Uterus (tissue), 4 donors: ENCODE data around the gene FOXC1. TPM values are rescaled to one million over a fixed set of nuclear protein-coding genes. Genes with fewer than 3 reads are reported as not detected.

Experiments
- DNase-seq, 2 donors: peaks; one replicate each; pipeline ENCODE4 v3.0.0-alpha.2; 2019 to 2020
- H3K27ac ChIP-seq, 2 donors: fragments of 200-600 bp; sonication (generic); 1 replicate in 1 of 2; 2 replicates in 1 of 2; pipeline ENCODE4 v1.5.1; 2016 to 2018
- H3K27me3 ChIP-seq, 2 donors: fragments of 200-600 bp; sonication (generic); one replicate each; pipeline ENCODE4 v1.5.1; 2018 to 2019; ENCODE audit warnings: control low read depth in 1 of 2
- H3K36me3 ChIP-seq, 2 donors: fragments of 200-600 bp; sonication (generic); one replicate each; pipeline ENCODE4 v1.5.1; 2019; ENCODE audit warnings: control low read depth in 1 of 2
- H3K4me1 ChIP-seq, 2 donors: fragments of 200-600 bp; sonication (generic); one replicate each; pipeline ENCODE4 v1.5.1; 2018 to 2019; ENCODE audit warnings: control low read depth in 1 of 2
- H3K4me3 ChIP-seq, 2 donors: fragments of 200-600 bp; sonication (generic); 1 replicate in 1 of 2; 2 replicates in 1 of 2; pipeline ENCODE4 v1.5.1; 2018 to 2019; ENCODE audit warnings: mild to moderate bottlenecking in 1 of 2
- H3K9me3 ChIP-seq, 2 donors: fragments of 200-600 bp; sonication (generic); one replicate each; pipeline ENCODE4 v1.5.1; 2019; ENCODE audit warnings: control low read depth in 1 of 2
- POLR2A ChIP-seq, 2 donors: fragments of 450-650 bp; IDR thresholded peaks; one replicate each; pipeline ENCODE4 v1.6.1; 2016; ENCODE audit warnings: antibody characterized with exemption in 2 of 2, mild to moderate bottlenecking in 1 of 2, moderate library complexity in 1 of 2
- intact Hi-C: fragments of 100-400 bp; cut with DNase I; formaldehyde crosslinking; loops from one replicate; pipeline ENCODE4 v1.15.1; 2023; ENCODE audit warnings: low total_unique reads
- total RNA-seq, 4 donors: library from RNA; depleted of rRNA in 3 of 4; stranded (reverse); fragments of >200 nt in 3 of 4; gene quantifications; one replicate each; pipeline versions ENCODE4 v1.1.0 to v1.2.4, GENCODE V29; 2014 to 2023
- TF ChIP-seq, protein P1 (sequence below), 4 experiments: fragments of 200-600 bp in 2 of 4; fragments of 450-650 bp in 2 of 4; sonication (generic) in 2 of 4; IDR thresholded peaks; one replicate each; pipeline ENCODE4 v1.5.1; 2016 to 2019; ENCODE audit warnings: antibody characterized with exemption in 4 of 4, mild to moderate bottlenecking in 2 of 4, moderate library complexity in 1 of 4
- donor health status: DM: yes; HTN: yes; CAD: no.

The FOXC1 gene
- 10 to 100 TPM in 1 of 4 donors, 1 to 10 TPM in 3; 1.8 to 15.2 (median 5.1) TPM for total RNA-seq

DNA sequence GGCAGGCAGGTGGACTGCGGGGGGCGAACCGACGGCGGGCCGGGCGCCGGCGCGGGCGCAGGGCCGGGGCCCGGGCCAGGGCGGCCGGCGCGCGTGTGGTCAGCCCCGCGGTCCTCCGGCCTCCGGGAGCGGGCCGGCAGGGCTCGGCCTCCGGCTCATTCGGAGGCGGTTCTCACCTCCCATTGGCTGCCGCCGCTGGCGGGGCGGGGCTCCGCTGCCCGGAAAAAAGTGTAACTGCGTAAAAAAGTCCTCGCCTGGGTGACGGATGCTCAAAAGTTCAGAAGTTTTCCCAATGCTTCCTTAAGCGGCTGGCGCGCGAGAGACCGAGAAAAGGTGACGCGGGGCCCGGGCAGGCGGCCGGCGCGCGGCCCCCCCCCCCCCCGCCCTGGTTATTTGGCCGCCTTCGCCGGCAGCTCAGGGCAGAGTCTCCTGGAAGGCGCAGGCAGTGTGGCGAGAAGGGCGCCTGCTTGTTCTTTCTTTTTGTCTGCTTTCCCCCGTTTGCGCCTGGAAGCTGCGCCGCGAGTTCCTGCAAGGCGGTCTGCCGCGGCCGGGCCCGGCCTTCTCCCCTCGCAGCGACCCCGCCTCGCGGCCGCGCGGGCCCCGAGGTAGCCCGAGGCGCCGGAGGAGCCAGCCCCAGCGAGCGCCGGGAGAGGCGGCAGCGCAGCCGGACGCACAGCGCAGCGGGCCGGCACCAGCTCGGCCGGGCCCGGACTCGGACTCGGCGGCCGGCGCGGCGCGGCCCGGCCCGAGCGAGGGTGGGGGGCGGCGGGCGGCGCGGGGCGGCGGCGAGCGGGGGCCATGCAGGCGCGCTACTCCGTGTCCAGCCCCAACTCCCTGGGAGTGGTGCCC is at the start of gene FOXC1:
TSS of gene FOXC1 (plus strand) at position 268 of the 849 bp plus-strand sequence. CDS start at position 799, 531 bp downstream.
- Histone ChIP-seq H3K36me3 (no peaks in the 10 kb centered on the region), H3K4me3 (peak within 1 kb of the TSS; percentile 22 to 67), H3K4me1 (peaks cover 0 to 15% of the 10 kb centered on the region in 2 donors), H3K27me3 (peaks cover 44 to 63% of the 10 kb centered on the region in 2 donors), H3K27ac (peak within 1 kb of the TSS; percentile 83 to 89), H3K9me3 (no peaks in the 10 kb centered on the region)
- DNase-seq, result peak; percentile 81 to 87
- intact Hi-C loops, result loop anchor here (5.0 kb wide), 1 partner anchor 742 kb away; no protein-coding TSS in a partner anchor
- peak; percentile 47 to 85 for TF ChIP-seq POLR2A (IDR thresholded peaks at IDR 0.05)
- TF ChIP-seq, protein P1, sequence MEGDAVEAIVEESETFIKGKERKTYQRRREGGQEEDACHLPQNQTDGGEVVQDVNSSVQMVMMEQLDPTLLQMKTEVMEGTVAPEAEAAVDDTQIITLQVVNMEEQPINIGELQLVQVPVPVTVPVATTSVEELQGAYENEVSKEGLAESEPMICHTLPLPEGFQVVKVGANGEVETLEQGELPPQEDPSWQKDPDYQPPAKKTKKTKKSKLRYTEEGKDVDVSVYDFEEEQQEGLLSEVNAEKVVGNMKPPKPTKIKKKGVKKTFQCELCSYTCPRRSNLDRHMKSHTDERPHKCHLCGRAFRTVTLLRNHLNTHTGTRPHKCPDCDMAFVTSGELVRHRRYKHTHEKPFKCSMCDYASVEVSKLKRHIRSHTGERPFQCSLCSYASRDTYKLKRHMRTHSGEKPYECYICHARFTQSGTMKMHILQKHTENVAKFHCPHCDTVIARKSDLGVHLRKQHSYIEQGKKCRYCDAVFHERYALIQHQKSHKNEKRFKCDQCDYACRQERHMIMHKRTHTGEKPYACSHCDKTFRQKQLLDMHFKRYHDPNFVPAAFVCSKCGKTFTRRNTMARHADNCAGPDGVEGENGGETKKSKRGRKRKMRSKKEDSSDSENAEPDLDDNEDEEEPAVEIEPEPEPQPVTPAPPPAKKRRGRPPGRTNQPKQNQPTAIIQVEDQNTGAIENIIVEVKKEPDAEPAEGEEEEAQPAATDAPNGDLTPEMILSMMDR (IDR thresholded peaks at IDR 0.05), result no peak

DNA sequence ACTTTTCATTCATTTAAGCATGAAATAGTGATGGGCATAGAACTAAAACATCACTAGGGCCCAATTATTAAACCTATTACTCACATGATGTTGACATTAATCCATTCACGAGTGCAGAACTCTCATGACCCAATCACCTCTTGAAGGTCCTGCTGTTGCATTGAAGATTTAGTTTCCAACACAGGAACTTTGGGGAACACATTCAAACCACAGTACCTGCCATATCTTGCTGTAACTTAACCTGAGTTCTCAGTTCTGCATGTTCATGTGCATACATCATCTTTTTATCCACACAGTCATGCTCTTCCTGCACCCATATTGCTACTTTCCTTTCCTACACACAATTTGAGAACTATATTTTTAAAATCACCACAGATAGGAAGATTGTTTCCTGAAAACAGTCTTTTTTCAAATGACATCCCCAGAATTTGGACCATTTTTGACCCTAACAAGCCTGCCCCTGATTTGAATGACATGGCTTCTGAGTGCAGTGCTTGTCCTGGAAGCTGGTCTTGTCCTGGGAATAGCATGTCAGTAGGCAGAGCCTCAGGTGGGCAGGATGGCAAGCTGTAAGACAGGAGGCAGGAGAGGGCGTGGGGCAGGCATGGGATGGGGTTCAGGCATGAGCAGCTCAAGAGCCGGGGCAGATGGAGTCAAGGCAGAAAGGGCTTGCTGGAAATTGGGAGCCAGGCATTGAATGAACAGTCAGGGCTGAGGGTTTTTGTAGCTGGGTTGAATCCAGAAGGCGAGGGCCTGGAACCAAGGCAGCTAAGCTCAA is 49.2 kb upstream of the FOXC1 start:
- intact Hi-C loops, result no loop called here
- DNase-seq, result no peak
- TF ChIP-seq, protein P1 (IDR thresholded peaks at IDR 0.05), result no peak
- no peak for TF ChIP-seq POLR2A (IDR thresholded peaks at IDR 0.05)

DNA sequence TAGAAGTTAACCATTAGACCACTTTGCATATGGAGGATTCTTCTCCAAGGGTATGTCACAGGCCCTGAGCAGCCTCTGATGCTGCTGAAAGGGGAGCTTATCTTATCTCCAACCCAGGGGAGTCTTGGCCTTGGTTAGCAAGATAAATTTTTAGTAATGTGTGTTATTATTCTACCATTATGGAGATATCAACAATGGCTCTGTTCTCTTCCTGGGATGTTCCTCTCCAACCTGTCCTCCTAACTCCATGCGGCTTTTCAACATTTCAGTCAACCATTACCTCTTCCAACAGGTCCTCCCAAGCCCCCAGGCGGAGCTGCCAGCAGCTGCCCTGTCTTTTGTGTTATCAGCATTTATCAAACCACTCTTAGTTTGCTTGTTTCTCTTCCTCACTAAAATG is 48.4 kb upstream of the FOXC1 start:
- Histone ChIP-seq H3K36me3 (no peaks in the 10 kb centered on the region), H3K4me3 (no peak overlapping the region), H3K9me3 (no peaks in the 10 kb centered on the region), H3K27me3 (no peaks in the 10 kb centered on the region), H3K27ac (no peak overlapping the region), H3K4me1 (no peaks in the 10 kb centered on the region)
- intact Hi-C loops, result no loop called here
- no peak for DNase-seq
- TF ChIP-seq POLR2A (IDR thresholded peaks at IDR 0.05), result no peak

More for the DNA sequence above, 49.2 kb upstream of the FOXC1 start:
- Histone ChIP-seq H3K27me3 (no peaks in the 10 kb centered on the region), H3K27ac (no peak overlapping the region), H3K4me1 (no peaks in the 10 kb centered on the region), H3K36me3 (no peaks in the 10 kb centered on the region), H3K9me3 (no peaks in the 10 kb centered on the region), H3K4me3 (no peak overlapping the region)

DNA sequence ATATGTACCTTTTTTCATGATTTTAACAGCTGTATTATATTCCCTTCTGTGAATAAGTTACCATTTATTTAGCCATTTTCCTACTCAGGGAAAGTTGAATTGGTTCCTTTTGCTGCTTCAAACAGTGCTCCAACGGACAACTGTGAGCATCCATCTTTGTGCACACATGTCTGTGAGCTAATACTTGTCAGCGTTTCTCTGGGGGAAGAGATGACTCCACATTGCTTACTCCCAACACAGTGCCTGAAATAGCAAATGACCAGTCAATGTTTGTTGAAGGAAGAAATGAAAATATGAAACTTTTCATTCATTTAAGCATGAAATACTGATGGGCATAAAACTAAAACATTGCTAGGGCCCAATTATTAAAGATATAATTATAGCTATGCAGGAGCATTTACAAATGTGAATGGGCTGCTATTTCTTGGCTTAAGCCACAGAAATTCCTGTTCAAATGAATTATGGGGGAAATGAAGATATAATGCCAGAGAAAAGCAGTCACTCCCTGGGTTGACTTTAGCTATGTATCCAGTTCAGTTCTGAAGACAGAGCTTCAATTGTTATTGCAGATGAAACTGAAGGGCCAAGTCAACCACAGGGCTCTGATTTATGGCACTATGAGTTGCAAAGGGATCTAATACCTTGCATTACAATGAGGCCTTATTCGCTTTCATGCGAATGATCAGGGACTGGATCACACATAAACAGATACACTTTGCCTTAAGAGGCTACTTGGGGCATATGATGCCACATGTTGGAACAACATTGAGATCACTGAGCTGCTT is 47.4 kb upstream of the FOXC1 start:
- Histone ChIP-seq H3K4me3 (no peak overlapping the region), H3K36me3 (no peaks in the 10 kb centered on the region), H3K9me3 (no peaks in the 10 kb centered on the region), H3K27me3 (no peaks in the 10 kb centered on the region), H3K27ac (no peak overlapping the region), H3K4me1 (no peaks in the 10 kb centered on the region)
- DNase-seq, result no peak
- intact Hi-C loops, result no loop called here
- TF ChIP-seq, protein P1 (IDR thresholded peaks at IDR 0.05), result no peak
- no peak for TF ChIP-seq POLR2A (IDR thresholded peaks at IDR 0.05)

DNA sequence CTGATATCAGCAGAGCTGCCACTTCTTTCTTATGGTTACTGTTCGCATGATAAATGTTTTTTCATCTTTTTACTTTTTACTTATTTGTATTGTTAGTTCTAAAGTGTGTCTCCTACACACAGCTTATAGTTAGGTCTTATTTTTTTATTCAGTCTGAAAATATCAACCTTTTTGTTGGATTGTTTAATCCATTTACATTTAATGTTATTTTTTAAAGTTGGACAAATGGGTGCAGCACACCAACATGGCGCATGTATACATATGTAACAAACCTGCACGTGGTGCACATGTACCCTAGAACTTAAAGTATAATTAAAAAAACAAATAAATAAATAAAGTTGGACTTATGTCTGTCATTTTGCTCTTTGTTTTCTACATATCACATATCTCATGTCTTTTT is 40.3 kb upstream of the FOXC1 start:
- TF ChIP-seq, protein P1 (IDR thresholded peaks at IDR 0.05), result no peak
- TF ChIP-seq POLR2A (IDR thresholded peaks at IDR 0.05), result no peak
- Histone ChIP-seq H3K4me3 (no peak overlapping the region), H3K36me3 (no peaks in the 10 kb centered on the region), H3K4me1 (no peaks in the 10 kb centered on the region), H3K27me3 (no peaks in the 10 kb centered on the region), H3K27ac (no peak overlapping the region), H3K9me3 (peaks cover 0 to 9% of the 10 kb centered on the region in 2 donors)
- intact Hi-C loops, result no loop called here
- DNase-seq, result no peak
